Right cardiac atrium (tissue), 5 donors: Measurements from ENCODE around the gene B3GNT2. TPM values are rescaled to one million over a fixed set of nuclear protein-coding genes. Genes with fewer than 3 reads are reported as not detected.

Experiments
- ATAC-seq, 2 donors: fragments of 200-7000 bp; cut with Tn5 transposase; one replicate each; pipeline versions ENCODE4 v1.8.0 to v1.9.1; 2020; ENCODE audit warnings: moderate library complexity in 2 of 2, mild to moderate bottlenecking in 1 of 2
- DNase-seq, 3 donors: peaks; one replicate each; pipeline ENCODE4 v3.0.0-alpha.2; 2020
- H3K27ac ChIP-seq: one replicate; pipeline ENCODE4 v1.5.1; 2013; ENCODE audit warnings: mild to moderate bottlenecking, low read length, control low read depth, moderate library complexity
- H3K27me3 ChIP-seq: one replicate; pipeline ENCODE4 v1.6.1; 2013; ENCODE audit not compliant: control insufficient read depth, insufficient read depth
- H3K4me1 ChIP-seq: one replicate; pipeline ENCODE4 v1.6.1; 2013; ENCODE audit warnings: low read length; ENCODE audit not compliant: control insufficient read depth, insufficient read depth
- H3K4me3 ChIP-seq: one replicate; pipeline ENCODE4 v1.5.1; 2013; ENCODE audit warnings: low read length, control low read depth
- H3K9me3 ChIP-seq: one replicate; pipeline ENCODE4 v1.6.1; 2013; ENCODE audit warnings: low read length; ENCODE audit not compliant: control insufficient read depth
- WGBS: extraction: QIAGEN DNeasy Blood & Tissue Kit; methylation state at CpG from one replicate; pipeline ENCODE4 v1.1.7; 2013; 5-methylcytosine and 5-hydroxymethylcytosine counted together
- intact Hi-C, 4 donors: fragments of 100-400 bp; cut with DNase I; formaldehyde crosslinking; loops; one replicate each; pipeline versions ENCODE4 v1.11.0 to v1.14.0; 2022 to 2023
- polyA plus RNA-seq: library from polyadenylated mRNA; stranded (reverse); fragments of 200-250 nt; gene quantifications from one replicate; pipeline ENCODE4 v1.2.3, GENCODE V29; 2013
- total RNA-seq, 4 donors: library from RNA; stranded (reverse); fragmentation: NEBNext Ultra II Directional; extraction: Animal tissue kit (Norgen Biotek cat#: 25700); gene quantifications; one replicate each; pipeline ENCODE4 v1.2.1, GENCODE V29; 2021
- donor health status: healthy with polysubstance abuse.
- donor health status: DM: no; HTN: yes; CAD: no.
- donor health status: DM: no; HTN: no; CAD: no.
- donor health status: DM: no; HTN: yes; CAD: no; lungs with severe emphysema.
- donor health status: DM: yes; HTN: yes; CAD: no.

B3GNT2 gene
- total and polyA plus RNA-seq, 5 donors, result 14.1 to 17.4 (median 16.9) TPM

- no peak overlapping the region for H3K27ac ChIP-seq
- H3K4me3 ChIP-seq, result no peak overlapping the region
- WGBS, result 84% methylated on average over 6 of the region's 6 CpGs
- peaks cover 22% of the 10 kb centered on the region for H3K4me1 ChIP-seq
- H3K9me3 ChIP-seq, result no peaks in the 10 kb centered on the region
- peak in 1 of 2 donors; percentile 27 for ATAC-seq
- intact Hi-C loops, result no loop called here
- DNase-seq, result no peak
- H3K27me3 ChIP-seq, result no peaks in the 10 kb centered on the region
Measured at GRCh38 chr2:62205554-62205953, 9.6 kb downstream of the B3GNT2 start.

GRCh38 chr2:62206024-62206423, 10.1 kb downstream of the B3GNT2 start:
- H3K27me3 ChIP-seq, result no peaks in the 10 kb centered on the region
- H3K9me3 ChIP-seq, result no peaks in the 10 kb centered on the region
- no peak for DNase-seq
- WGBS, result 95% methylated on average over 5 of the region's 5 CpGs
- no peak overlapping the region for H3K27ac ChIP-seq
- ATAC-seq, result no peak
- H3K4me1 ChIP-seq, result peaks cover 22% of the 10 kb centered on the region
- intact Hi-C loops, result no loop called here
- no peak overlapping the region for H3K4me3 ChIP-seq

- intact Hi-C loops, result no loop called here
- no peak overlapping the region for H3K27ac ChIP-seq
- H3K27me3 ChIP-seq, result no peaks in the 10 kb centered on the region
- H3K4me3 ChIP-seq, result no peak overlapping the region
- 91% methylated on average over 10 of the region's 10 CpGs for WGBS
- ATAC-seq, result no peak
- H3K4me1 ChIP-seq, result peaks cover 20% of the 10 kb centered on the region
- H3K9me3 ChIP-seq, result no peaks in the 10 kb centered on the region
- DNase-seq, result no peak
Measured at GRCh38 chr2:62207491-62207890, 11.6 kb downstream of the B3GNT2 start.

GRCh38 chr2:62208074-62208757, 12.3 kb downstream of the B3GNT2 start:
- H3K27me3 ChIP-seq, result no peaks in the 10 kb centered on the region
- no peak overlapping the region for H3K4me3 ChIP-seq
- 59% methylated on average over 4 of the region's 4 CpGs for WGBS
- H3K27ac ChIP-seq, result no peak overlapping the region
- H3K4me1 ChIP-seq, result peaks cover 19% of the 10 kb centered on the region
- no peak for ATAC-seq
- intact Hi-C loops, result no loop called here
- H3K9me3 ChIP-seq, result no peaks in the 10 kb centered on the region
- peak in 1 of 3 donors; percentile 59 for DNase-seq

GRCh38 chr2:62208758-62209114, 12.8 kb downstream of the B3GNT2 start:
- ATAC-seq (no peak), DNase-seq (no peak)
- 74% methylated on average over 5 of the region's 5 CpGs for WGBS
- Histone ChIP-seq H3K4me1 (peaks cover 15% of the 10 kb centered on the region), H3K9me3 (no peaks in the 10 kb centered on the region), H3K4me3 (no peak overlapping the region), H3K27ac (no peak overlapping the region), H3K27me3 (no peaks in the 10 kb centered on the region)
- intact Hi-C loops, result no loop called here

- Histone ChIP-seq H3K9me3 (no peaks in the 10 kb centered on the region), H3K4me1 (peaks cover 22% of the 10 kb centered on the region), H3K27ac (no peak overlapping the region), H3K27me3 (no peaks in the 10 kb centered on the region), H3K4me3 (no peak overlapping the region)
- DNase-seq, result no peak
- no peak for ATAC-seq
- 78% methylated on average over 8 of the region's 8 CpGs for WGBS
- intact Hi-C loops, result no loop called here
Measured at GRCh38 chr2:62209427-62209991, 13.6 kb downstream of the B3GNT2 start.

GRCh38 chr2:62215306-62216064, 19.6 kb downstream of the B3GNT2 start:
- Histone ChIP-seq H3K9me3 (no peaks in the 10 kb centered on the region), H3K27me3 (no peaks in the 10 kb centered on the region), H3K4me3 (no peak overlapping the region), H3K27ac (peak overlapping the region; percentile 79), H3K4me1 (peaks cover 28% of the 10 kb centered on the region)
- 49% methylated on average over 11 of the region's 11 CpGs for WGBS
- intact Hi-C loops, result loop anchor here in 1 of 4 donors (10.0 kb wide), 1 partner anchor 221 kb away; no protein-coding TSS in a partner anchor
- DNase-seq, result no peak
- ATAC-seq, result peak; percentile 20 to 47

GRCh38 chr2:62216113-62216512, 20.2 kb downstream of the B3GNT2 start:
- no peak for DNase-seq
- H3K9me3 ChIP-seq, result no peaks in the 10 kb centered on the region
- no peak for ATAC-seq
- H3K27ac ChIP-seq, result peak overlapping the region; percentile 79
- H3K4me1 ChIP-seq, result peaks cover 28% of the 10 kb centered on the region
- WGBS, result 49% methylated on average over 2 of the region's 2 CpGs
- H3K27me3 ChIP-seq, result no peaks in the 10 kb centered on the region
- no peak overlapping the region for H3K4me3 ChIP-seq
- intact Hi-C loops, result loop anchor here in 1 of 4 donors (10.0 kb wide), 1 partner anchor 221 kb away; no protein-coding TSS in a partner anchor

- intact Hi-C loops, result loop anchor here in 1 of 4 donors (10.0 kb wide), 1 partner anchor 222 kb away; no protein-coding TSS in a partner anchor
- DNase-seq (peak in 2 of 3 donors; percentile 61 to 79), ATAC-seq (peak; percentile 75 to 84)
- WGBS, result 60% methylated on average over 8 of the region's 8 CpGs
- Histone ChIP-seq H3K9me3 (no peaks in the 10 kb centered on the region), H3K4me1 (peaks cover 28% of the 10 kb centered on the region), H3K4me3 (no peak overlapping the region), H3K27ac (peak overlapping the region; percentile 79), H3K27me3 (no peaks in the 10 kb centered on the region)
Measured at GRCh38 chr2:62216616-62217015, 20.7 kb downstream of the B3GNT2 start.

GRCh38 chr2:62217421-62217820, 21.5 kb downstream of the B3GNT2 start:
- DNase-seq (peak in 1 of 3 donors; percentile 58), ATAC-seq (peak; percentile 36 to 46)

GRCh38 chr2:62217970-62218369, 22.1 kb downstream of the B3GNT2 start:
- DNase-seq, result no peak
- no peak overlapping the region for H3K4me3 ChIP-seq
- ATAC-seq, result peak in 1 of 2 donors; percentile 25
- H3K9me3 ChIP-seq, result no peaks in the 10 kb centered on the region
- no peaks in the 10 kb centered on the region for H3K27me3 ChIP-seq
- H3K27ac ChIP-seq, result peak overlapping the region; percentile 2
- intact Hi-C loops, result loop anchor here in 1 of 4 donors (10.0 kb wide), 1 partner anchor 223 kb away; no protein-coding TSS in a partner anchor
- peaks cover 24% of the 10 kb centered on the region for H3K4me1 ChIP-seq
- WGBS, result 60% methylated on average over 5 of the region's 5 CpGs

More at GRCh38 chr2:62217421-62217820, 21.5 kb downstream of the B3GNT2 start:
- Histone ChIP-seq H3K4me3 (no peak overlapping the region), H3K27me3 (no peaks in the 10 kb centered on the region), H3K4me1 (peaks cover 25% of the 10 kb centered on the region), H3K27ac (peak overlapping the region; percentile 62), H3K9me3 (no peaks in the 10 kb centered on the region)
- intact Hi-C loops, result loop anchor here in 1 of 4 donors (10.0 kb wide), 1 partner anchor 223 kb away; no protein-coding TSS in a partner anchor
- WGBS, result 69% methylated on average over 10 of the region's 10 CpGs
